ENCODE measurements around the gene GALNT18. TPM values are rescaled to one million over a fixed set of nuclear protein-coding genes. Genes with fewer than 3 reads are reported as not detected.

Gene GALNT18
- polyA plus RNA-seq, 1 donor (not counting 4 experiments of a cell fraction or from before 2014, with no cell fraction given): 27.2 TPM

DNA sequence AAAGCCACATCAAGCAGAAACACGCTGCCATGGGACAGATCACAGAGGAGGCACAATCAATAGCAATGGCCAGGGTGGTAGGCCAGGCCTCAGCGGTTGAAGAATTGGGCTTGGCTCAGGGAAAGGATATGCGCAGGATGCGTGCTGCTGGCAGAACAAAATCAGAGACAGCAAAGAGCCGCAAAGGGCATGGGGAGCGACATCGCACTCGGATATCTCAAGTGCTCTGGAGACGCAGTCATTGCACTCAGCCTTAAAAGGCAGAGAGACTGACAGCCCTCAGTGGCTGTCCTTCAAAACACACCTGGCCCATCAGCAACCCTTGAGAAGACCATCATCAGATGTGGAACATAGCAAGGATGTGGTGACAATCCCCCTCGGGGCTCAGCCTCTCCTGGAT is 319.2 kb downstream of the GALNT18 start:
- Histone ChIP-seq H3K4me2 (ENCODE audit: control insufficient read depth, extremely low read depth, insufficient read depth, low read depth, low read length) (no peak overlapping the region), H3K79me2 (ENCODE audit: control insufficient read depth, insufficient read depth, low read length) (no peaks in the 10 kb centered on the region), H3K4me3 (ENCODE audit: control insufficient read depth in 2 of 3, extremely low read depth in 1 of 3, insufficient read depth in 2 of 3, low read depth in 1 of 3, low read length in 3 of 3) (no peak overlapping the region), H3K9me3 (ENCODE audit: control insufficient read depth, low read depth, low read length) (no peaks in the 10 kb centered on the region), H4K20me1 (ENCODE audit: control insufficient read depth, extremely low read depth, insufficient read depth, low read length) (peaks cover 4% of the 10 kb centered on the region), H3K9ac (ENCODE audit: control insufficient read depth, extremely low read depth, insufficient read depth, low read length) (no peak overlapping the region), H3K4me1 (ENCODE audit: control insufficient read depth, extremely low read depth, insufficient read depth, low read length) (no peaks in the 10 kb centered on the region), H3K27ac (ENCODE audit: control insufficient read depth, insufficient read depth, low read length) (no peak overlapping the region), H3K9me1 (ENCODE audit: control insufficient read depth, extremely low read depth, insufficient read depth, low read length) (no peaks in the 10 kb centered on the region), H3K36me3 (ENCODE audit: control insufficient read depth in 2 of 2, extremely low read depth in 1 of 2, insufficient read depth in 2 of 2, low read length in 2 of 2) (no peaks in the 10 kb centered on the region), H3K27me3 (ENCODE audit: control insufficient read depth, extremely low read depth, insufficient read depth, low read length) (no peaks in the 10 kb centered on the region), H2AFZ (ENCODE audit: control insufficient read depth, low read length) (no peak overlapping the region)
- FAIRE-seq (no peak), DNase-seq (ENCODE audit: low read depth, low spot score) (no peak)
- dilution Hi-C loops (cut with MboI; ENCODE audit: extremely low pct_ligation_motif_present, low sequenced_read_pairs): no loop called here
- no peak for TF ChIP-seq EZH2 (IDR thresholded peaks at IDR 0.05; ENCODE audit: low read length)
- TF ChIP-seq, protein P1, sequence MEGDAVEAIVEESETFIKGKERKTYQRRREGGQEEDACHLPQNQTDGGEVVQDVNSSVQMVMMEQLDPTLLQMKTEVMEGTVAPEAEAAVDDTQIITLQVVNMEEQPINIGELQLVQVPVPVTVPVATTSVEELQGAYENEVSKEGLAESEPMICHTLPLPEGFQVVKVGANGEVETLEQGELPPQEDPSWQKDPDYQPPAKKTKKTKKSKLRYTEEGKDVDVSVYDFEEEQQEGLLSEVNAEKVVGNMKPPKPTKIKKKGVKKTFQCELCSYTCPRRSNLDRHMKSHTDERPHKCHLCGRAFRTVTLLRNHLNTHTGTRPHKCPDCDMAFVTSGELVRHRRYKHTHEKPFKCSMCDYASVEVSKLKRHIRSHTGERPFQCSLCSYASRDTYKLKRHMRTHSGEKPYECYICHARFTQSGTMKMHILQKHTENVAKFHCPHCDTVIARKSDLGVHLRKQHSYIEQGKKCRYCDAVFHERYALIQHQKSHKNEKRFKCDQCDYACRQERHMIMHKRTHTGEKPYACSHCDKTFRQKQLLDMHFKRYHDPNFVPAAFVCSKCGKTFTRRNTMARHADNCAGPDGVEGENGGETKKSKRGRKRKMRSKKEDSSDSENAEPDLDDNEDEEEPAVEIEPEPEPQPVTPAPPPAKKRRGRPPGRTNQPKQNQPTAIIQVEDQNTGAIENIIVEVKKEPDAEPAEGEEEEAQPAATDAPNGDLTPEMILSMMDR (optimal IDR thresholded peaks at IDR 0.05 in 1 of 3, IDR thresholded peaks at IDR 0.05 in 1 of 3, conservative IDR thresholded peaks at IDR 0.05 in 1 of 3; ENCODE audit: extremely low read depth in 1 of 3, insufficient read depth in 2 of 3, low read length in 3 of 3): no peak

DNA sequence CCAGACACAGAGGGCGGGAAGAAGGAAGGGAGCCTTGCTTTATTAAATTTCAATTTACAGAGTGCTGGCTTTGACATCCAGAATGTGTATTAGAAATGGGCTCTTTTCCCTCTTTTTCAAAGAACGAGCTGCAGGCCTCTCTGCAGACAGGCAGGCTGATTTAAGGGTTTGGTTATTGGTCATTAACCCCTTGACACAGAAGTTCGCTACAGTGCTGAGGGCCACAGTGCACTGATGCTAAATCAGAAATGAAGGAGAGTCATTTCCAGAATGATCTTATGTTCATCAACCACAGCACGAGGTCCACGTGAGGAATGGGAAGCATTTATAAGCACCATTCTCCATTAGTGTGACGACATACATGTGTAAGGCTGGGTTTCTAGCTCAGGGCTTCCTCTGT is 320.6 kb downstream of the GALNT18 start:
- TF ChIP-seq EZH2 (IDR thresholded peaks at IDR 0.05; ENCODE audit: low read length): no peak
- TF ChIP-seq, protein P1 (optimal IDR thresholded peaks at IDR 0.05 in 1 of 3, IDR thresholded peaks at IDR 0.05 in 1 of 3, conservative IDR thresholded peaks at IDR 0.05 in 1 of 3; ENCODE audit: extremely low read depth in 1 of 3, insufficient read depth in 2 of 3, low read length in 3 of 3): no peak
- H3K9me3 ChIP-seq (ENCODE audit: control insufficient read depth, low read depth, low read length): no peaks in the 10 kb centered on the region
- dilution Hi-C loops (cut with MboI; ENCODE audit: extremely low pct_ligation_motif_present, low sequenced_read_pairs): no loop called here

More for the DNA sequence above, 320.6 kb downstream of the GALNT18 start:
- no peak overlapping the region for H2AFZ ChIP-seq (ENCODE audit: control insufficient read depth, low read length)
- DNase-seq (ENCODE audit: low read depth, low spot score) (no peak), FAIRE-seq (no peak)
- no peak overlapping the region for H3K4me3 ChIP-seq (ENCODE audit: control insufficient read depth in 2 of 3, extremely low read depth in 1 of 3, insufficient read depth in 2 of 3, low read depth in 1 of 3, low read length in 3 of 3)
- H3K27ac ChIP-seq (ENCODE audit: control insufficient read depth, insufficient read depth, low read length): no peak overlapping the region
- H3K36me3 ChIP-seq (ENCODE audit: control insufficient read depth in 2 of 2, extremely low read depth in 1 of 2, insufficient read depth in 2 of 2, low read length in 2 of 2): no peaks in the 10 kb centered on the region
- H3K9me1 ChIP-seq (ENCODE audit: control insufficient read depth, extremely low read depth, insufficient read depth, low read length): no peaks in the 10 kb centered on the region
- no peaks in the 10 kb centered on the region for H3K27me3 ChIP-seq (ENCODE audit: control insufficient read depth, extremely low read depth, insufficient read depth, low read length)
- no peaks in the 10 kb centered on the region for H3K4me1 ChIP-seq (ENCODE audit: control insufficient read depth, extremely low read depth, insufficient read depth, low read length)
- H3K79me2 ChIP-seq (ENCODE audit: control insufficient read depth, insufficient read depth, low read length): no peaks in the 10 kb centered on the region
- no peak overlapping the region for H3K9ac ChIP-seq (ENCODE audit: control insufficient read depth, extremely low read depth, insufficient read depth, low read length)
- H3K4me2 ChIP-seq (ENCODE audit: control insufficient read depth, extremely low read depth, insufficient read depth, low read depth, low read length): no peak overlapping the region
- peaks cover 4% of the 10 kb centered on the region for H4K20me1 ChIP-seq (ENCODE audit: control insufficient read depth, extremely low read depth, insufficient read depth, low read length)

All from keratinocyte (primary cell).